Transverse colon (tissue), 4 donors: ENCODE measurements around the gene RET.

Experiments
- POLR2A ChIP-seq: fragments of 450-650 bp; IDR thresholded peaks from one replicate; pipeline ENCODE4 v1.6.1; 2016; ENCODE audit warnings: antibody characterized with exemption, mild to moderate bottlenecking, moderate library complexity
- POLR2AphosphoS5 ChIP-seq, 3 donors: sonication (generic); formaldehyde crosslinking; IDR thresholded peaks; one replicate each; pipeline ENCODE4 v1.6.1; 2016; ENCODE audit warnings: antibody characterized with exemption in 3 of 3
- TF ChIP-seq, protein P1 (sequence below), 5 experiments: fragments of 200-600 bp in 3 of 5; fragments of 450-650 bp in 2 of 5; sonication (generic) in 3 of 5; IDR thresholded peaks; 1 replicate in 2 of 5; 2 replicates in 3 of 5; pipeline ENCODE4 v1.5.1; 2016 to 2017; ENCODE audit warnings: antibody characterized with exemption in 5 of 5, inconsistent platforms in 3 of 5, mild to moderate bottlenecking in 2 of 5, moderate library complexity in 1 of 5

DNA sequence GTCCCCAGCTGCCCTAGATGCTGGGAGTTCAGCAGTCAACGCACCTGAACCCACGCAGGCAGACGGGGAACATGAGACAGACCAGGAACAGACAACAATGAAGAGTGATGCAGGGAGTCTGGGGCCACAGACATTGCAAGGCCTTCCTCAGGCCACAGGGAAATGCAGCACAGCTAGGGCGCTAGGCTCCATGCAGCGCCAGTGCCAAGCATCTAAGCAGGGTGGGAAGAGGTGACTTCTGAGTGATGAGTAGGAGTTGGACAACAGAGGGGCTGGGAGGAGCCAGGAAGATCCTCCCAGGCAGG lies 7.7 kb upstream of the RET start:
- TF ChIP-seq, protein P1, sequence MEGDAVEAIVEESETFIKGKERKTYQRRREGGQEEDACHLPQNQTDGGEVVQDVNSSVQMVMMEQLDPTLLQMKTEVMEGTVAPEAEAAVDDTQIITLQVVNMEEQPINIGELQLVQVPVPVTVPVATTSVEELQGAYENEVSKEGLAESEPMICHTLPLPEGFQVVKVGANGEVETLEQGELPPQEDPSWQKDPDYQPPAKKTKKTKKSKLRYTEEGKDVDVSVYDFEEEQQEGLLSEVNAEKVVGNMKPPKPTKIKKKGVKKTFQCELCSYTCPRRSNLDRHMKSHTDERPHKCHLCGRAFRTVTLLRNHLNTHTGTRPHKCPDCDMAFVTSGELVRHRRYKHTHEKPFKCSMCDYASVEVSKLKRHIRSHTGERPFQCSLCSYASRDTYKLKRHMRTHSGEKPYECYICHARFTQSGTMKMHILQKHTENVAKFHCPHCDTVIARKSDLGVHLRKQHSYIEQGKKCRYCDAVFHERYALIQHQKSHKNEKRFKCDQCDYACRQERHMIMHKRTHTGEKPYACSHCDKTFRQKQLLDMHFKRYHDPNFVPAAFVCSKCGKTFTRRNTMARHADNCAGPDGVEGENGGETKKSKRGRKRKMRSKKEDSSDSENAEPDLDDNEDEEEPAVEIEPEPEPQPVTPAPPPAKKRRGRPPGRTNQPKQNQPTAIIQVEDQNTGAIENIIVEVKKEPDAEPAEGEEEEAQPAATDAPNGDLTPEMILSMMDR (IDR thresholded peaks at IDR 0.05), result no peak
- TF ChIP-seq POLR2A (no peak), POLR2AphosphoS5 (IDR thresholded peaks at IDR 0.05) (no peak)
